Measurements from ENCODE around the gene CA10.
A peak's percentile ranks its signal among the peaks of the same experiment; 100 is the strongest.

The CA10 gene

DNA sequence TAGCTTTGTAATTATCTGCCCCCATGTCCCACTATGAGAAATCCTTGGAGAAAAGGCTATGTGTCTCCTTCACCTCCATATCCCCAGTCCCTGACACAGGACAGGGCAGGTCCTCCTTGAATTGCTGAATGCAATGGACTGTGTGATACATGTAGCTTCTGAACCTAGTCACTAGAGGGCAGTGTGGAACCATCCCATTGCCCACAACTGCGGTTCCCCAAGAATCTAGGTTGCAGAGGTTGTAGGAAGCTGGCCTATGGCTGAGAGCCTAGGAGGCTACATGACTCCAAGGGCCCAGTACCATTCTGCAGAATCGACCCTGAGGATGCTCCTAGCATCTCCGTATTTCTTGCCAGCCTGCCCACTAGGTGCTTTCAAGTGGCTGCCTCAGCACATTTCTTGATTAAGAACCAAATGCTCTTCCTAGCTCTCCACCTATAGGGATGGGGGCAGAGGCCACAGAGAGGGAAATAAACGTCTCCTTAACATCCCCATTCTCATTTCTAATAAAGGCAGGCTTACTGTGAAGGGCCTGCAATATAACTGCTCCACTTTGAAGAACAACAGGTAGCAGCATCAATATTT, 394.0 kb downstream of the CA10 start:
- peak; percentile 32 for DNase-seq (ENCODE audit: low spot score)

DNA sequence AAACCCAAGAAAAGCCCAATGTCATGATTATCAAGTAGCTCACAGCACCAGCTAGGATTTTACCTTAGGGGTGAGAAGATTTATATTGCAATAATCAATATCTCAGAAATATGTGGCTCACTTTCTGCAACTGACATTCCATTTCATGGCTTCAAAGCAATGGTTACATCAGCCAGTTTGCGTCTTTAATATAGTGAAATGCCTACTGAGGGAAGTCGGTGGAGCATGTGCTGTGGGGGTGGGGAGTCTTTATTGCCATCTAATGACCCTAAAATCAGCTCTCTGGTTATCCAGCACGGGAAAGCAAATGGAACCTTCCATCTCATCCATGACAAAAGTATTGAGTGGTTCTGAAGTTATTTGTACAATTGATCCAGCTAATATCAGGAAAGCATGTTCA, 395.5 kb downstream of the CA10 start:
- DNase-seq (ENCODE audit: low spot score) = no peak

DNA sequence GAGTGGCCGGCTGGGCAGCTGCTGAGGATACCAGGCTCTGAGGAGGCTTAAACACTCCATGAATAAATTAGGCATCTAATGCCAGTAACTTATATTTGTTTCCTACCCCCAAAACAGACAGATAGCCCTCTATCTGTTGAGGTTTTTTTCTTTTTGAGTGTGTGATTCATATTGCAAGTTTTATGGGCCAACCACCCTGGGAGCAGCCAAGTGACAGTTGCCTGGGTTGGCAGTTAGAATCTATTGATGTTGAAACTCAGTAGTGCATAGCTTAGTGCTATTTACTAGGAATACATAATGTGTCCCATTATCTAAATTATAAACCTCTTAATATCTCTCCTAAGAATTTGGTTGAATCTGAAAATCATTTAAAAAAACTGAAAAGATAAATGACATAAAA, 397.4 kb downstream of the CA10 start:
- DNase-seq (ENCODE audit: low spot score) = no peak

DNA sequence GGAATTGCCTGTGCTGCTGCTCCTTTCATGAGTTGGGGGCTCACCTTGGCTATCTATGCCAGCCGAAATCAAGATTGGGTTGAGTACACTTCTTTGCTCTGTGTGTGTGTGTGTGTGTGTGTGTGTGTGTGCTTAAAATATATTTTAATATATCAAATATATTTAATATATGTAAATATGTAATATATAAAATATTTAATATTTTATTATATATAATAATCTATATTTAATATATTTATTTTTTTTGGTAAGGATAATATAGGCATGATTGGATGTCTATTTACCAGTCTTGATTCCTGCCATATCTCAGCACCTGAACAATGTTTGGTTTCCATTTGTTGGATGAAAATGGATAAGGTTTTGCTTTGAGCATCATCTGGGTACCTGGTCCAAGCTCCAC, 399.3 kb downstream of the CA10 start:
- DNase-seq (ENCODE audit: low spot score) = no peak

DNA sequence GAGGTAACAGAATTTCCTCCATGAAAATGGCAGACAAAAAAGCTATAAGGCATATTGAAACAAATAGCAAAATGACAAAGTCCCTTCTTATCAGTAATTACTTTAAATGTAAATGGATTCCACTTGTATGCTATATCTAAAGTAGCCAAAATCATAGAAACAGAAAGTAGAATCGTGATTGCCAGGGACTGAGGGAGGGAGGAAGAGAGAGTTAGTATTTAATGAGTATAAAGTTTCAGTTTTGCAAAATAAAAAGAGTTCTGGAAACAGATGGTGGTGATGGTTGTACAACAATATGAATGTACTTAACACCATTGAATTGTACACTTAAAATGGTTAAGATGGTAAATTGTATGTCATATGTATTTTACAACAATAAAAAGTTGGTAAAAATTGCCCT, 407.4 kb downstream of the CA10 start:
- no peak for DNase-seq (ENCODE audit: low spot score)

DNA sequence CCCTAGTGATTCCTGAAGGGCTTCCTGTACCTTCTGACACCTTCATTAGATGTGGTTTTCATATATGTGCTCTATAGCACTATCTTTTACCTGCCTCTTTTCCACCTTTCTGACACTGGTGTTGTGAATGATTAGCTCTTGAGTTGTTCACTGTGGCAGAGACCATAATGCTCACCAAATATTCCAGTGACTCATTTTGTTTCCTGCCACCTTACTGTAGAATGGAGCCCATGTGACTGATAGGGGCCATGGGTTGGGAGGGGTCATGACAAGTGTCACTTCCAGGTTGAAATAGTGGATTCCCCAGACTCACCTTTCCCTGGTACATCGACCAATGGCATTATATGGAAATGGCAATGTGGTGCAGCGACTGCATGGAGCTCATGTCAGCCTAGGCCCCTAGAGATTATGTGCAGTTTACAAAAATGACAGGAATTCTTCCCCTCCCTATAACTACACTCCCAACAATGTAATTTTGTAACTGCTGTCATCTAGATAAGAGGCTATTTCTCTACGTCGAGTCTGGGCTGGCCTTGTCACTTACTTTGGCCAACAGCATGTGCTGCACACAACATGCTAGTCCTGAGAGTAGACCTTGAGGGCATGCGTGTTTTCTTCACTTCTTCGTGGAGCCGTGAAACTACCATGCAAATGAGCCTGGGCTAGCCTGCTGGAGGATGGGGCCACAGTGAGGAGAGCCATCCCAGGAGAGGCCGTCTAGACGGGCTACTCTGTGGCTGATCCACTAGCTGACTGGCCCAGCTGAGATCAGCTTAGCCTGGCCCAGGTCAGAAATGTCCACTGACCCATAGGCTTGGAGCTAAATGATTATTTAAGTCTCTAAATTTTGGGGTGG, 409.5 kb downstream of the CA10 start:
- DNase-seq (ENCODE audit: low spot score) = no peak

DNA sequence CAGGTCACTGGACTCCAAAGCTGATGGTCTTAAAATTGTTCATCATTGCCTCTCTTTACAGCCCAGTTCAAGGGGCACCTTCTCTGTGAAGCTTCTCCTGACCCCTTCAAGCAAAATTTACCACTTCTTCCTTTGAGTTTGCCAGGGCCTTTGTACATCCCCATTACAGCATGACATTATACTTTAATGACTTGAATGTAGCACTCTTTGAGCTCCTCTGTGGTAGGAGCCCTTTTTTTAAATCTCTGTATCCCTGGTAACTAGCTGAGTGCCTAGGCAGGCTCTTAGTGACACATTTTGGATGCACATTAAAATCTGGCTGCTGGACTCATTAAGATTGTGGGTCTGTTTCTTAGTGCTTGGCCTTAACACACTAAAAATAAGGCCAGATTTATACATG, 412.1 kb downstream of the CA10 start:
- DNase-seq (ENCODE audit: low spot score) = no peak

DNA sequence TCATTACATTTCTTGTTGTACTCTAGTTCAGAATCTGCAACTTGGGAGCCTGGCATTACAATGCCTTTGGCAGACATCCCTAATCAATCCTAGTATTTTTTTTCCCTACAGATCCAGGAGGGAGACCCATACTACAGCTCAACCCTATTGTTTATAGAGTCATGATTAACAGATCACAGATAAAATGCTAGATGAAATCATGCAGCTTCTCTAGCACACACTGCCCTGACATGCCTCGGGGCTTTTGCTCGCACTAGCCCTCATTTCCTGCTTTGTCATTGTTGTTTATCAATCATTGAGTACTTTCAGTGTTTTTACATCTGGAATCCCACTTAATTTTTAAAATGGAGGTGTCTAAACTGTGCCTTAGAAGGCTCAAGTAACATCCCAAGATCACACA, 412.5 kb downstream of the CA10 start:
- no peak for DNase-seq (ENCODE audit: low spot score)

DNA sequence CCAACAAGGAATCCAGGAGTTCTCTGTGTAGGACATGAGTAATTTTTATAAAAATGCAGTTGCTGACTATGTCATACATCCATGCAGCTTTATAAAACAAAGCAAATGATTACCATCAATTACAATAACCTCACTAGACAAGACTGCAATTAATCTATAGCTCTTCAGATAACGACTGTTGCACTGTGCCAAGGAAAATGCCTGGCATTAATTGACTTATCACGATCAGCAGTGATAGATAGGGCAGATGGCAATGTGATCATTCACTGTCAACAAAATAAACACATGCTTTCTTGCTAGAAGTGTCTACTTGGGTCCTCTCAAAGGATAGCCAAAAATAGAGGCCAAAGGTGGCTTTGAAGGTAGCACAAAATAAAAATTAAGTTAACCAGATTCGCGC, 415.0 kb downstream of the CA10 start:
- no peak for DNase-seq (ENCODE audit: low spot score)

DNA sequence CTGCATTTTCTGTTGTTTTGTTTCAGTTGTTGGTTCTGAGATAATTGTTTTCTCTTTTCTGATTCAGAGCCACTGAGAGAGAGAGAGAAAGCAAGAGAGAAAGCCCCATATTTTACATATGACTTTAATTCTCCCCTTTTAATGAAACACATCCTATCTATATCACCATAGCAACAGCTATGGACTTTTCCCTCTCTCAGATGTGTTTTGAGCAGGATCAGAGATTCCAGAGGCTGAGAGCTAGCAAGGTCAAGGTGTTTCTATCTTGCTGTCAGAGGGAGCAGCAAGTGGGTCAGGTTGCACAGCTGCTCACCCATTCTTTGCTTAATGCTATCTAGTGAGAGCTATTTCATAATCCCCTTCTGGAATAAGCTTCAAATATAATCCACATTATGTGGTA, 415.9 kb downstream of the CA10 start:
- DNase-seq (ENCODE audit: low spot score) = no peak

DNA sequence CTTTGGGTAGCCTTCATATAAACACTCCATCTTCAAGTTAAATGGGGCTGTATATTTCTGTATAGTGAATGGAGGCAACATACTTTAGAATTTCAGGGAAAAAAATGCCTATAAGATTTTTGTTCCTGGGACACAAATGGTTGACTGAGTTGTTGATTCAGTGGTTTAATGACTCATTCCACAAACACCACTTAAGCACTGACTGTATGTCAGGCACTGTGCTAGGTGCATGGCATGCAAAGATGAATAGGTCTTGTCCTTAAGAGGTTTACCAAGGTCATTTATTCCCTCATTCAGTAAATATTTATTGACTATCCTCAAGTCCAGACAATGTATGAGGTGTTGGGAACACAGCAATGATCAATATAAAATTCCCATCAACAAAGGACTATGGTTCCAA, 417.1 kb downstream of the CA10 start:
- no peak for DNase-seq (ENCODE audit: low spot score)

DNA sequence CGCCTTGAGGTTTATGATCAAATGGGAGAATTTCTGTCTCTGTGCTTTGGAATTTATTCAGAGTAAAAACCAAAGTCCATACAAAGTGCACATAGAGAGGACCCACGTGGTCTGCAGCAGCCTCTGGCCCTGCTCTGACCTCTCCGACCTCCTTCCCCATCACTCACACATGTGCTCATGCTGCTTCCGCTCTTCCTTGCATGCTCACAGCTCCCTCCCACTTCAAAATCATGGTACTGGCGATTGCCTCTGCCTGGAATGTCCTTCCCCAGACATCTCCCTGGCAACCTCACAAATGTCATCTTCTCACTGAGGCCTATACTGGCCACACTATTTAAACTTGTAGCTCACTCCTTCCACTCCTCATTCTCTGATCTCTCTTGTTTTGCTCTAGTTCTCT, 418.0 kb downstream of the CA10 start:
- no peak for DNase-seq (ENCODE audit: low spot score)

DNA sequence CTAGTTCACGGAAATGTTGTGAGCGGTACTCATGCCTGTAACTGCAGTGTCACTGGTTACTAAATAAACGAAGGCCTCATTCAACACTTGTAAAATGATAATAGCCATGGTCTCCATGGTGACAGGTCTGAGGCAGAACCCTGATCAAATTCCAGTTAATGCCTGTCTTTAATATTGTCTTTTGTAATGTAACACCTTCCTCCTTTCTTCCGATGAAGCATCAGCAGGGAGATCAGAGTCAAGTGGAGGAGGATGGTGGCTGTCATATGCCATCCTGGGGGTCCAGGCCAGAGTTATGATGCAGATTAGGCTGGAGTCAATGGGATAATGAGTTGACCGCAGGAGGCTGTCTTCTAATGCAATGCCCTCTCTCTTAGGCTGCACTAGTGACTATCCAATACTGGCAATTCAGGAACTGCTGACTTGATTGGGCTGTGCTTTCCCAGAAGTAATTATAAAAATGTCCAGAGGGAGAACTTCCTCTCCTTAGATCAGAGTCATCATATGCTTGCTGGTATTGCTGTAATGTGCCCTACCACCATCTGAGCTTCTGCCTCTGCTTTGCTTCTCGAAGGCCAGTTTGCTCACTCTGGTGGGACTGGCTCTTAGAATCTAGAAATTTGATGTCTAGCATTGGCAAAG, 419.1 kb downstream of the CA10 start:
- no peak for DNase-seq (ENCODE audit: low spot score)

DNA sequence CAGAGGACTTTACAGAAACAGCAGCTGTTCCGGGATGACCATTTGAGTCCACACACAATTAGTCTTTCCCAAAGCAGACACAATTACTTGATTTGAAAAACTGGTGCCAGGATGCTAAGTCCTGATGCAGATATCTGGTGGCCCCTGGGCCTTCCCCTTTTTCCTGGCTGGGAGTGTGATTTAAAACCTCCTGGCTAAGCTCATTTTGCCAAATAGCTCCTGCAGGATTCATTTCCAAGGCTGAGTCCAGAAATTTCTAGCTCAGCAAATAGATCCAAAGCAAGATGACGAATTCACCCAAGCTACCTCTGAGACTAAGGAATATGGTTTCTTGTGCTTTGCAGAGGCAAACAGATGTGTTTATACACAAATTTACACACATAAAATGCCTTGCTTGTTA, 422.2 kb downstream of the CA10 start:
- no peak for DNase-seq (ENCODE audit: low spot score)

DNA sequence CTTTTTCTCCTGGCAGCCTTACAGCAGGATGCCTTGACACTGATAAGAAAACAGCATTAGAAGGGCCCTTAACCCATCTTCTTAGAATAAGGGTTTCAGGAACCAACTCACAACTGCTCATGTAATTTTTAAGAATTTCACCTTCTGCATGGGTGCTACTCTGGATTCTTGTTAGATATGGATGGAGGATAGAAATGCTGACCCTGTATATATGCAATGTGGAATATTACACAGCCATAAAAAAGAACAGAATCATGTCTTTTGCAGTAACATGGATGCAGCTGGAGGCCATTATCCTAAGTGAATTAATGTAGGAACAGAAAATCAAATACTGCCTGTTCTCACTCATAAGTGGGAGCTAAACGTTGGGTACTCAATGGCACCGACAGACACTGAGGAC, 423.5 kb downstream of the CA10 start:
- DNase-seq (ENCODE audit: low spot score) = no peak

DNA sequence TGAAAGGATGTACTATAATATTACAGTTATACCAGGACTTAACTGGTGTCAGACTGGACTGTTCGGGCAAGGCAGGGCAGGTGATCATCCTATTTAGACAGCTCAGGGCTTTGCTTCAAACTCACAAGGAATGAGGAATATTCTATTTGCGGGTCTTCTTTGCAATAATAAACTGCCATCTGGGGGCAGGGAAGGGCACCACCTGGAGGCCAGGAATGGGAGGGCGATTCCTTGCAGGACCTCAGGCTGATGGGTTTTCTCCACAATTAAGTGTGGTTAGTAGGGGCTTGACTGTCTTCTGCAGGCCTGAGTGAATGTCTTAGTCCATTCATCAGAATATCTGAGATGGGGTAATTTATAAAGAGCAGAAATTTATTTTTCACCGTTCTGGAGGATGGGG, 424.1 kb downstream of the CA10 start:
- no peak for DNase-seq (ENCODE audit: low spot score)

DNA sequence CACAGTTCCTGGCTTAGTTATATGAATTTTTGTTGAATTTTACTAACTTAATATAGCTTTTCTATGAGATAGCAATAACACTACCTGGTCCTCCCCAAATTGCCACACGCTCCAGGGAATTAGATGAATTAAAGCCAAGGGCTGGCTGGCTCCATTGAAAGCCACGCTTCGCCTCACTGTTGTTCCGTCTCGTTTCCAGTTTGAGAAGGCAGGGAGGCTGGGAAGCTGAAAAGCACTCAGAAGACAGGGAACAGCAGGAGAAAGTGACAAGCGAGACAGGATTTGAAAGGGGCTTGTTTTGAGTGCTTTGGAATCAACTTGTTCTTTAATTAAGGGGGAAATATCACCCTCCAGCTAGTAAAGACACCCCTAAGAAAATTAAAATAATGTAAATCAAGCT, 425.3 kb downstream of the CA10 start:
- DNase-seq (ENCODE audit: low spot score) = no peak

DNA sequence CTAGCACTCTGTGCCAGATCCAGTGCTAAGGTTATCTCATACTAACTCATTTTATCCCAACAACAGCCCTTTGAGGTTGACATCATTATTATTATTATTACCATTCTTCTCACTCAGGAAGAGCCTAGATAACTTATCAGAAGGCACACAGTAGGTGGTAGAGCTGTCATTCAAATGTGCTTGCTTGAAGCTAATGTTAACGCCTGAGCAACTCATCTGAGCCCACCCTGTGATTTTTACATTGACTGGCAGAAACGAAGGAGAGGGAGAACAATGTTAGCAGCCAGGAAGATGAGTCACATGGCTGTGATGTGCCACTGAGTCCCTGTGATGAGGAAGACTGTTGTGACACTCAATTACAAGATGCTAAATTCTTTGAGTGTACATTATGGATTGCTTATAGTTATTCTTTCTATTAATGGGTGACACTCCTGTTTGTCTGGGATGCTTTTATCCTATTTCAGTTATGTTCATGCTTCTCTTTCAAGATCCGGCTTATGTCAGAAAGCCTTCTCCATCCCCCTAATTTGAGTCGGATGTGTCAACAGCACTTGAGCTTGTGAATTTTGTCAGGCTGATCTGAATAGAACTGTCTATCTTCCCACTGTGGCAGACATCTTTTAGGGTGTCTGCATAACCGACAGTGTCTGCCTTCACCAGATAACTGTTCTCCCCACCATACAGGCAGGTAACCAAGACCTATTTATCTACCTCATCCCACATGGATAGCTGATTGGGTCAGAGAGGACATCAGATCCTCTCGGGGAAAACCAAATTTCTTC, 426.4 kb downstream of the CA10 start:
- DNase-seq (ENCODE audit: low spot score) = no peak

DNA sequence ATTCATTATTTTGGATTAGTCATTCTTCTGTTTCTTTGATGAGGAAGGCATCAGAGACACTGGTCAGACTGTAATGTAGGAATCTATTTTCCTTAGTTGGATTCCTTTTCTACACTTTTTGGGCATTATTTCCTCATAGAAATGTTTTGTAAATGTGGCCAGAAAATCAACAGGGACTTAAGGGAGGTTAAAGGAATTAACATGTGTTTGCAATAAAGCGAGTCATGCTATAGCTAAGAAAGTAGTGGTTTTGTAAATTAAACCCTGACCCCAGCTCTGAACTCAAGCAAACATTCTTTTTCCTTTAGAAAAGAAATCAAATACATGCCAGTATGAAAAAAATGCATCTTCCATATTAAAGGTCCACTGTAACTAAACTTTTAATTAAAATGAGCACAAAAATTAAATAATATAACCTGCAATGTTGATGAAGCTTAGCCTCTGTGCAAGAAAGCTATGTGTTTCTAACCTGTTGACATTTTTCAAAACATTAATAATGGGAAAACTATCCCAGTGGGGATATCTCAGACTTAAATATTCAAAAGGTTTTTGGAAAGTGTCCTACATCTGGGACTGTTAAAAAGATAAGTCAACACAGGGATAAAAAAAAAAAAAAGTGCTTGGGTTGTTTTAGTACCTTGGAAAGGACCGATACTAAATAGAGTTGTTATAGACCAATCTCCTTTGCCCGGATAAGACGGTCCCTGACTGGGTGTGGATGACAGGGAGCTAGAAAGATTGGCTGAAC, 428.0 kb downstream of the CA10 start:
- no peak for DNase-seq (ENCODE audit: low spot score)

DNA sequence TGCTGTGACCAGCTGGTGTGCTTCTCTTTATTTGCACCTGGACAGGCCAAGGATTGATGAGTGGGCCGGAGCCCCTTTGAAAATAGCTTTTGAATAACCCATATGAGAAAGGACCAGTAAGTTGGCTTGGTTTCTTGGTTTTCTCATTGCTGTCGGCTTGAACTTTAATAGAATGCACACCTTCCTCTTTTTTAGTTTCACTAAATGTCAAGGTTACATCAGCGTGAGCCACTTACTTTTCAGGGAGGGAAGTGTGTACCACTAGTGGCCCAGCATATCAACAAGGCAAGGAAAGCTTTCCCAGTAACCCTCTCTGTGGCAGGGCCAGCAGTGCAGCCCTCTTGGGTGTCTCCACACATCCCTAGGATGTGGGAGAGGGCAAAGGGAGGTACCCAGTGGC, 433.3 kb downstream of the CA10 start:
- no peak for DNase-seq (ENCODE audit: low spot score)

DNA sequence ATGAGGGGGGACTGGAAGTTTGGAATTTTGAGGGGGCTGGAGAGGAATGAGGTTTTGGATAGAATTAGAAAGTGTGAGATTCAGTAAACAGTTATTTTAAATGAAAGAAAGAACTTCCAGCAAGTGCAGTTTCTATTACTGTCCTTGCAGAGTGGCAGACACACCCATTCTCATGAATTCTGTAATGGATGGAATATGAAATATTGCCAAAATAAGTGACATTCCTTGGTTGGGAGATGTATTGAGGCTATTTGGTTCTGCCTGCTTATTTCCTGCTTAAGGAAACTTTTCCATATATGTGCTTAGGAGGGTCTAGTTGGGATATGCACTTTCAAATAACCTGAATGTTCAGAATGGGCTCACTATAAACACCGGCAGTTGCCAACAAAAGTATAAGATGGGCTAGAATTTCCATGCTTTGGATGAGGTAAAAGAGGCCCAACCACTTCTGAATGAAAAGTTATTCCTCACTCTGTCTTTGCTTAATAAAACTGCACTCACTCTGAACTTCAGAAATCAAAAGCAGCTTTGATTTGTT, 434.4 kb downstream of the CA10 start:
- DNase-seq (ENCODE audit: low spot score) = no peak

DNA sequence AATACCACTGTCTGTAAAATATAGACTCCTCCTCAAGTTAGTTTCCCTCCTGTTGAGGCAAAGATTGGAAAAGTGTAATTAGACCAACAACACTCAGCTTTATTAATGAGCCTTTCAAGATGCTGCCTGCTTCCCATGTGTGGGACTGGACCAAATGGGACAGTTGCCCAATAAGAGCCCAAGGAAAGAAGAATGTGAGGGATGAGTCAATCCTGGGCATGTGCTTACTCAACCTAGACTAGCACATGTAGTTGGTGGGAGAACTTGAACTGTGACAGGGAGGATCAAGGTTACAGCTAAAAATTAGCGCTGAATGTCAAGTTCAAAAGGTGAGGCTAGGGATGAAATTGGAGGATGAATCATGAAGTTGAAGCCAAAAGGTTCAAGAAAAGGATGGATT, 435.5 kb downstream of the CA10 start:
- DNase-seq (ENCODE audit: low spot score) = no peak
